A673 (cell line): ENCODE results near the gene CCT6A. TPM values are rescaled to one million over a fixed set of nuclear protein-coding genes. Genes with fewer than 3 reads are reported as not detected.
"Not testable (repeated sequence)": the region's sequence is repeated elsewhere in the genome, so short reads cannot be mapped to it uniquely, and the experiment has no call there.

Source experiments
- BruUV-seq: library from RNA; stranded (reverse); fragments of 400-500 nt; replicated peaks from 2 replicates; lab custom pipeline; 2021; lab: Mats Ljungman, UMichigan
- CTCF ChIA-PET: fragments of 300-600 bp; sonication (Branson Sonifier 250); formaldehyde crosslinking; loops from one replicate; lab custom pipeline; 2022; ENCODE audit warnings: antibody characterized with exemption; lab: Charles Lee
- POLR2A ChIA-PET: fragments of 300-600 bp; sonication (Branson Sonifier 250); formaldehyde crosslinking; loops from one replicate; lab custom pipeline; 2022; ENCODE audit warnings: antibody characterized with exemption; ENCODE audit not compliant: low non-redundant PET; lab: Charles Lee
- DNase-seq: peaks from one replicate; pipeline ENCODE4 v3.0.0-alpha.2; 2015; ENCODE audit warnings: low spot score
- H3K27ac ChIP-seq: fragments of 200-600 bp; sonication (generic); 2 replicates; pipeline ENCODE4 v1.5.1; 2016; ENCODE audit warnings: mixed run types, low read depth, mild to moderate bottlenecking, mixed read lengths, antibody characterized with exemption, low read length; ENCODE audit not compliant: poor library complexity, severe bottlenecking
- H3K27me3 ChIP-seq: fragments of 200-600 bp; sonication (generic); replicated peaks from 2 replicates; pipeline ENCODE4 v1.6.1; 2017; ENCODE audit warnings: mixed run types, low read depth, mild to moderate bottlenecking, mixed read lengths, antibody characterized with exemption, low read length; ENCODE audit not compliant: insufficient read depth, poor library complexity
- H3K36me3 ChIP-seq: fragments of 200-600 bp; sonication (generic); 2 replicates; pipeline ENCODE4 v1.6.1; 2016; ENCODE audit warnings: mixed run types, mild to moderate bottlenecking, mixed read lengths, antibody characterized with exemption, low read length; ENCODE audit not compliant: insufficient read depth, poor library complexity, severe bottlenecking
- H3K4me1 ChIP-seq: fragments of 200-600 bp; sonication (generic); 2 replicates; pipeline ENCODE4 v1.6.1; 2017; ENCODE audit warnings: mixed run types, mild to moderate bottlenecking, mixed read lengths, antibody characterized with exemption, low read length; ENCODE audit not compliant: insufficient read depth, poor library complexity, severe bottlenecking
- H3K4me3 ChIP-seq: fragments of 200-600 bp; sonication (generic); 2 replicates; pipeline ENCODE4 v1.5.1; 2016; ENCODE audit warnings: low read depth, mixed run types, mild to moderate bottlenecking, mixed read lengths, low read length; ENCODE audit not compliant: poor library complexity, severe bottlenecking
- H3K9me3 ChIP-seq: fragments of 200-600 bp; sonication (generic); 2 replicates; pipeline ENCODE4 v1.6.1; 2016; ENCODE audit warnings: mixed run types, low read depth, mild to moderate bottlenecking, mixed read lengths, antibody characterized with exemption, low read length; ENCODE audit not compliant: poor library complexity, severe bottlenecking
- CTCF ChIP-seq: fragments of 300-800, 200-600 bp; sonication (generic); conservative IDR thresholded peaks from 2 replicates; pipeline ENCODE4 v1.5.1; 2017; ENCODE audit warnings: low read depth, mild to moderate bottlenecking, antibody characterized with exemption, low read length, moderate library complexity, mixed read lengths
- EZH2 ChIP-seq: fragments of 200-600 bp; sonication (generic); IDR thresholded peaks from 2 replicates; pipeline ENCODE4 v1.6.1; 2017; ENCODE audit warnings: borderline replicate concordance, low read depth, mild to moderate bottlenecking, mixed read lengths, antibody characterized with exemption, low read length; ENCODE audit not compliant: poor library complexity, severe bottlenecking
- intact Hi-C: fragments of 100-400 bp; cut with micrococcal nuclease; formaldehyde crosslinking; loops from one replicate; pipeline ENCODE4 v1.10.0; 2022; ENCODE audit not compliant: unreplicated experiment
- total RNA-seq: library from RNA; stranded (reverse); gene quantifications from 2 replicates; pipeline ENCODE4 v1.2.3, GENCODE V29; 2021

Gene CCT6A
- total RNA-seq, 1 experiment from 2014 or later = 359 TPM

GRCh38 chr7:56110611-56111010, 59.0 kb downstream of the CCT6A start:
- H3K36me3 ChIP-seq = no peaks in the 10 kb centered on the region
- no peak for DNase-seq
- no TSS peak for BruUV-seq
- ChIA-PET CTCF (no interaction called here), POLR2A (no interaction called here)
- intact Hi-C loops = no loop called here
- no peaks in the 10 kb centered on the region for H3K4me1 ChIP-seq
- no peaks in the 10 kb centered on the region for H3K9me3 ChIP-seq
- H3K4me3 ChIP-seq = no peak overlapping the region
- TF ChIP-seq CTCF (no peak), EZH2 (no peak)
- H3K27me3 ChIP-seq = no peaks in the 10 kb centered on the region
- H3K27ac ChIP-seq = no peak overlapping the region

- BruUV-seq, H3K27ac ChIP-seq, H3K9me3 ChIP-seq, POLR2A ChIA-PET, H3K4me1 ChIP-seq, intact Hi-C loops, H3K4me3 ChIP-seq, H3K36me3 ChIP-seq, H3K27me3 ChIP-seq, DNase-seq, CTCF ChIA-PET: not testable (repeated sequence)
Observed at GRCh38 chr7:56112244-56112643, 60.7 kb downstream of the CCT6A start.

Other genes with a start within 250 kb of the CCT6A start
- gene SEPTIN14, start 189.0 kb upstream of the CCT6A start, total RNA-seq = not detected in 2 replicates
- gene ZNF713, start 164.3 kb upstream of the CCT6A start, total RNA-seq = 6.7 and 7.8 TPM in 2 replicates
- 23.3 and 29.1 TPM in 2 replicates for gene MRPS17, start 99.9 kb upstream of the CCT6A start, total RNA-seq
- 91.8 and 93.7 TPM in 2 replicates for gene NIPSNAP2, start 87.2 kb upstream of the CCT6A start, total RNA-seq
- 59.0 and 83.8 TPM in 2 replicates for gene PSPH, start 321 bp upstream of the CCT6A start, total RNA-seq
- 157 and 159 TPM in 2 replicates for gene SUMF2, start 12.5 kb downstream of the CCT6A start, total RNA-seq
- 2.0 and 2.3 TPM in 2 replicates for gene PHKG1, start 41.2 kb downstream of the CCT6A start, total RNA-seq
- gene CHCHD2, start 54.7 kb downstream of the CCT6A start, total RNA-seq = 494 and 533 TPM in 2 replicates
- not detected in 2 replicates for gene NUPR2, start 64.7 kb downstream of the CCT6A start, total RNA-seq